ENCODE data around the gene PBX4.

GRCh38 chr19:19653597-19654147 lies 35.2 kb upstream of the PBX4 start:
- TF ChIP-seq MYC (IDR thresholded peaks at IDR 0.05; ENCODE audit: low read depth, low read length) (no peak), CTCF (IDR thresholded peaks at IDR 0.05; ENCODE audit: extremely low read depth in 1 of 2, insufficient read depth in 1 of 2, low read depth in 1 of 2, low read length in 2 of 2) (no peak), MAX (IDR thresholded peaks at IDR 0.05; ENCODE audit: insufficient read depth, insufficient read length) (no peak), EZH2 (IDR thresholded peaks at IDR 0.05; ENCODE audit: borderline replicate concordance, low read depth, low read length, severe bottlenecking) (no peak)
